ENCODE data around the gene RAB3C.

- no peak for TF ChIP-seq EZH2phosphoT487 (IDR thresholded peaks at IDR 0.05; ENCODE audit: borderline replicate concordance)
- TF ChIP-seq, protein P1, sequence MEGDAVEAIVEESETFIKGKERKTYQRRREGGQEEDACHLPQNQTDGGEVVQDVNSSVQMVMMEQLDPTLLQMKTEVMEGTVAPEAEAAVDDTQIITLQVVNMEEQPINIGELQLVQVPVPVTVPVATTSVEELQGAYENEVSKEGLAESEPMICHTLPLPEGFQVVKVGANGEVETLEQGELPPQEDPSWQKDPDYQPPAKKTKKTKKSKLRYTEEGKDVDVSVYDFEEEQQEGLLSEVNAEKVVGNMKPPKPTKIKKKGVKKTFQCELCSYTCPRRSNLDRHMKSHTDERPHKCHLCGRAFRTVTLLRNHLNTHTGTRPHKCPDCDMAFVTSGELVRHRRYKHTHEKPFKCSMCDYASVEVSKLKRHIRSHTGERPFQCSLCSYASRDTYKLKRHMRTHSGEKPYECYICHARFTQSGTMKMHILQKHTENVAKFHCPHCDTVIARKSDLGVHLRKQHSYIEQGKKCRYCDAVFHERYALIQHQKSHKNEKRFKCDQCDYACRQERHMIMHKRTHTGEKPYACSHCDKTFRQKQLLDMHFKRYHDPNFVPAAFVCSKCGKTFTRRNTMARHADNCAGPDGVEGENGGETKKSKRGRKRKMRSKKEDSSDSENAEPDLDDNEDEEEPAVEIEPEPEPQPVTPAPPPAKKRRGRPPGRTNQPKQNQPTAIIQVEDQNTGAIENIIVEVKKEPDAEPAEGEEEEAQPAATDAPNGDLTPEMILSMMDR (conservative IDR thresholded peaks at IDR 0.05; ENCODE audit: low read length): no peak
Measured at GRCh38 chr5:58774937-58775336, 192.1 kb downstream of the RAB3C start.
